DMS114 treated with DMSO at 0.1 percent for 48 hours (cell line): ENCODE data around the gene RNU6-1.

Source experiments
- DNase-seq: peaks from one replicate; lab custom pipeline; 2025; ENCODE audit not compliant: unreplicated experiment; lab: John Stamatoyannopoulos, UW

RNU6-1 gene

GRCh38 chr15:67822537-67823313 lies 17.1 kb downstream of the RNU6-1 start:
- no peak for DNase-seq

- DNase-seq, result no peak
These were observed 17.9 kb downstream of the RNU6-1 start for GRCh38 chr15:67821784-67822440.

- no peak for DNase-seq
These were observed 18.7 kb downstream of the RNU6-1 start for GRCh38 chr15:67820992-67821783.

- no peak for DNase-seq
These were observed 19.5 kb downstream of the RNU6-1 start for GRCh38 chr15:67820122-67820991.

GRCh38 chr15:67819636-67820035 lies 20.2 kb downstream of the RNU6-1 start:
- no peak for DNase-seq

GRCh38 chr15:67818464-67818863 lies 21.4 kb downstream of the RNU6-1 start:
- no peak for DNase-seq

GRCh38 chr15:67816668-67817067 lies 23.2 kb downstream of the RNU6-1 start:
- no peak for DNase-seq

- DNase-seq, result no peak
These were observed 24.7 kb downstream of the RNU6-1 start for GRCh38 chr15:67815036-67815592.

- no peak for DNase-seq
These were observed 26.7 kb downstream of the RNU6-1 start for GRCh38 chr15:67813104-67813634.

GRCh38 chr15:67812241-67812644 lies 27.6 kb downstream of the RNU6-1 start:
- DNase-seq, result no peak

GRCh38 chr15:67809866-67810265 lies 30.0 kb downstream of the RNU6-1 start:
- no peak for DNase-seq

GRCh38 chr15:67809441-67809840 lies 30.4 kb downstream of the RNU6-1 start:
- DNase-seq, result no peak

GRCh38 chr15:67808821-67809220 lies 31.0 kb downstream of the RNU6-1 start:
- DNase-seq, result no peak

- no peak for DNase-seq
These were observed 32.0 kb downstream of the RNU6-1 start for GRCh38 chr15:67807836-67808235.

- DNase-seq, result no peak
These were observed 32.7 kb downstream of the RNU6-1 start for GRCh38 chr15:67807141-67807540.

GRCh38 chr15:67806536-67806935 lies 33.3 kb downstream of the RNU6-1 start:
- DNase-seq, result no peak

GRCh38 chr15:67805666-67806516 lies 34.0 kb downstream of the RNU6-1 start:
- DNase-seq, result no peak

GRCh38 chr15:67805008-67805665 lies 34.7 kb downstream of the RNU6-1 start:
- no peak for DNase-seq
